Measurements from ENCODE around the gene COL4A1. TPM values are rescaled to one million over a fixed set of nuclear protein-coding genes. Genes with fewer than 3 reads are reported as not detected.
A peak's percentile ranks its signal among the peaks of the same experiment; 100 is the strongest.

Gene COL4A1
- total RNA-seq, 3 donors from 2014 or later: 118 to 1,008 (median 370) TPM

- no peak overlapping the region for H3K4me3 ChIP-seq
- TF ChIP-seq POLR2AphosphoS5 (IDR thresholded peaks at IDR 0.05): no peak
- no peak for TF ChIP-seq POLR2A (IDR thresholded peaks at IDR 0.05)
- TF ChIP-seq CTCF (IDR thresholded peaks at IDR 0.05): no peak
- H3K9me3 ChIP-seq: no peaks in the 10 kb centered on the region
- no peaks in the 10 kb centered on the region for H3K36me3 ChIP-seq
- no peaks in the 10 kb centered on the region for H3K4me1 ChIP-seq
- intact Hi-C loops (cut with DNase I; ENCODE audit: low total_unique reads): loop anchor here (10.0 kb wide), 1 partner anchor 186 kb away; no protein-coding TSS in a partner anchor
- DNase-seq (ENCODE audit: low spot score in 2 of 2): no peak
- no peaks in the 10 kb centered on the region for H3K27me3 ChIP-seq
- H3K27ac ChIP-seq: no peak overlapping the region
Observed at GRCh38 chr13:110228936-110229904, 77.7 kb downstream of the COL4A1 start.

- H3K4me1 ChIP-seq: no peaks in the 10 kb centered on the region
- H3K27ac ChIP-seq: peak overlapping the region in 1 of 2 donors; percentile 43
- no peak for TF ChIP-seq POLR2A (IDR thresholded peaks at IDR 0.05)
- TF ChIP-seq CTCF (IDR thresholded peaks at IDR 0.05): no peak
Observed at GRCh38 chr13:110227864-110228643, 78.9 kb downstream of the COL4A1 start.

GRCh38 chr13:110227416-110227815 lies 79.5 kb downstream of the COL4A1 start:
- Histone ChIP-seq H3K36me3 (no peaks in the 10 kb centered on the region), H3K27me3 (no peaks in the 10 kb centered on the region), H3K27ac (peak overlapping the region in 1 of 2 donors; percentile 43), H3K4me1 (no peaks in the 10 kb centered on the region), H3K4me3 (no peak overlapping the region), H3K9me3 (no peaks in the 10 kb centered on the region)
- no peak for DNase-seq (ENCODE audit: low spot score in 2 of 2)
- TF ChIP-seq CTCF (IDR thresholded peaks at IDR 0.05) (no peak), POLR2AphosphoS5 (IDR thresholded peaks at IDR 0.05) (no peak), POLR2A (IDR thresholded peaks at IDR 0.05) (no peak)
- intact Hi-C loops (cut with DNase I; ENCODE audit: low total_unique reads): loop anchor here (10.0 kb wide), 1 partner anchor 187 kb away; no protein-coding TSS in a partner anchor

More at GRCh38 chr13:110227864-110228643, 78.9 kb downstream of the COL4A1 start:
- no peak overlapping the region for H3K4me3 ChIP-seq
- no peaks in the 10 kb centered on the region for H3K36me3 ChIP-seq
- H3K27me3 ChIP-seq: no peaks in the 10 kb centered on the region
- intact Hi-C loops (cut with DNase I; ENCODE audit: low total_unique reads): loop anchor here (10.0 kb wide), 1 partner anchor 187 kb away; no protein-coding TSS in a partner anchor
- no peaks in the 10 kb centered on the region for H3K9me3 ChIP-seq
- no peak for DNase-seq (ENCODE audit: low spot score in 2 of 2)

- Histone ChIP-seq H3K27ac (no peak overlapping the region), H3K4me1 (no peaks in the 10 kb centered on the region)
Observed at GRCh38 chr13:110225609-110226574, 81.1 kb downstream of the COL4A1 start.

More at GRCh38 chr13:110225609-110226574, 81.1 kb downstream of the COL4A1 start:
- Histone ChIP-seq H3K27me3 (no peaks in the 10 kb centered on the region), H3K36me3 (no peaks in the 10 kb centered on the region), H3K4me3 (no peak overlapping the region), H3K9me3 (no peaks in the 10 kb centered on the region)
- no peak for TF ChIP-seq CTCF (IDR thresholded peaks at IDR 0.05)
- TF ChIP-seq POLR2A (IDR thresholded peaks at IDR 0.05): no peak
- no peak for TF ChIP-seq POLR2AphosphoS5 (IDR thresholded peaks at IDR 0.05)
- DNase-seq (ENCODE audit: low spot score in 2 of 2): no peak
- intact Hi-C loops (cut with DNase I; ENCODE audit: low total_unique reads): loop anchor here (10.0 kb wide), 1 partner anchor 189 kb away; no protein-coding TSS in a partner anchor
